T-cell (primary cell): Measurements from ENCODE around the gene B4GALNT4. TPM values are rescaled to one million over a fixed set of nuclear protein-coding genes. Genes with fewer than 3 reads are reported as not detected.
"Not testable (repeated sequence)": the region's sequence is repeated elsewhere in the genome, so short reads cannot be mapped to it uniquely, and the experiment has no call there.

Experiments used
- ATAC-seq, 4 experiments: fragments of 200-7000 bp in 3 of 4; fragments of 150-1000 bp in 1 of 4; cut with Tn5 transposase; replicated peaks in 1 of 4; 1 replicate in 3 of 4; 2 replicates in 1 of 4; pipeline ENCODE4 v1.10.0; 2021; ENCODE audit warnings: moderate library complexity in 3 of 4, mild to moderate bottlenecking in 2 of 4, moderate number of reproducible peaks in 1 of 4
- CTCF ChIA-PET, 2 donors: fragments of 300-600 bp; sonication (Branson Sonifier 250); formaldehyde crosslinking; loops; one replicate each; lab custom pipeline; 2022; ENCODE audit warnings: antibody characterized with exemption in 2 of 2; lab: Charles Lee
- POLR2A ChIA-PET, 2 donors: fragments of 300-600 bp; sonication (Branson Sonifier 250); formaldehyde crosslinking; loops; one replicate each; lab custom pipeline; 2022; ENCODE audit warnings: antibody characterized with exemption in 2 of 2; lab: Charles Lee
- DNase-seq, 35 experiments: peaks; one replicate each; pipeline versions ENCODE4 v3.0.0 to v3.0.0-alpha.2; 2013 to 2023
- H3K27ac ChIP-seq: one replicate; pipeline ENCODE4 v1.5.1; 2013; ENCODE audit warnings: low read length
- H3K27me3 ChIP-seq, 2 experiments: replicated peaks in 1 of 2; 1 replicate in 1 of 2; 2 replicates in 1 of 2; pipeline versions ENCODE4 v1.6.1 to v1.7.0; 2013; ENCODE audit warnings: low read length in 1 of 2, mixed read lengths in 1 of 2; ENCODE audit not compliant: control insufficient read depth in 2 of 2, insufficient read depth in 2 of 2; ENCODE audit errors: extremely low read depth in 1 of 2
- H3K36me3 ChIP-seq, 2 donors: 1 replicate in 1 of 2; 2 replicates in 1 of 2; pipeline versions ENCODE4 v1.6.1 to v1.7.0; 2013; ENCODE audit warnings: low read length in 1 of 2; ENCODE audit not compliant: control insufficient read depth in 2 of 2, insufficient read depth in 1 of 2; ENCODE audit errors: extremely low read depth in 1 of 2
- H3K4me1 ChIP-seq, 2 experiments: 1 replicate in 1 of 2; 2 replicates in 1 of 2; pipeline versions ENCODE4 v1.6.1 to v1.7.0; 2013; ENCODE audit warnings: low read length in 2 of 2, mixed read lengths in 1 of 2; ENCODE audit not compliant: insufficient read depth in 2 of 2, control insufficient read depth in 1 of 2; ENCODE audit errors: extremely low read depth in 1 of 2
- H3K4me3 ChIP-seq, 2 donors: 1 replicate in 1 of 2; 2 replicates in 1 of 2; pipeline versions ENCODE4 v1.5.1 to v1.7.0; 2013; ENCODE audit warnings: mild to moderate bottlenecking in 2 of 2, low read length in 1 of 2, moderate library complexity in 1 of 2; ENCODE audit not compliant: control insufficient read depth in 1 of 2; ENCODE audit errors: extremely low read depth in 1 of 2
- H3K9me3 ChIP-seq: 2 replicates; pipeline ENCODE4 v1.7.0; 2013
- H3K27ac Mint-ChIP-seq, 2 donors: one replicate each; pipeline ENCODE4 v1.8.0; 2020 to 2021; ENCODE audit warnings: mild to moderate bottlenecking in 2 of 2, mixed read lengths in 2 of 2
- H3K27me3 Mint-ChIP-seq, 2 donors: one replicate each; pipeline ENCODE4 v1.8.0; 2021 to 2022; ENCODE audit warnings: mixed read lengths in 2 of 2
- H3K36me3 Mint-ChIP-seq: one replicate; pipeline ENCODE4 v1.8.0; 2021; ENCODE audit warnings: mixed read lengths
- H3K4me1 Mint-ChIP-seq, 3 donors: one replicate each; pipeline ENCODE4 v1.8.0; 2020 to 2022; ENCODE audit warnings: mixed read lengths in 3 of 3, mild to moderate bottlenecking in 1 of 3
- H3K4me3 Mint-ChIP-seq, 3 donors: one replicate each; pipeline ENCODE4 v1.8.0; 2020 to 2022; ENCODE audit warnings: mild to moderate bottlenecking in 3 of 3, mixed read lengths in 3 of 3, moderate library complexity in 3 of 3
- H3K9me3 Mint-ChIP-seq, 3 donors: one replicate each; pipeline ENCODE4 v1.8.0; 2020 to 2022; ENCODE audit warnings: mixed read lengths in 3 of 3
- WGBS: methylation state at CpG from one replicate; pipeline ENCODE4 v1.1.5; 2013; ENCODE audit warnings: missing lambda C conversion rate; ENCODE audit not compliant: insufficient coverage; 5-methylcytosine and 5-hydroxymethylcytosine counted together
- total RNA-seq, 35 experiments: library from RNA in 6 of 35; stranded (reverse) in 6 of 35; fragments of 120-200 nt in 1 of 35; gene quantifications; one replicate each; pipeline versions ENCODE4 v1.2.1 to v1.2.4 and lab custom pipeline; 2013 to 2026

B4GALNT4 gene
- total RNA-seq, 5 donors from 2014 or later (not counting 1 experiment from before 2014, with no cell fraction given), result 1.7 to 5.6 (median 2.8) TPM

GRCh38 chr11:360326-361280 lies 8.7 kb upstream of the B4GALNT4 start:
- Histone ChIP-seq H3K4me1 (peaks cover under 1 to 57% of the 10 kb centered on the region in 2 experiments), H3K27me3 (peaks cover 0 to 20% of the 10 kb centered on the region in 2 experiments), H3K4me3 (no peak overlapping the region), H3K9me3 (no peaks in the 10 kb centered on the region), H3K36me3 (no peaks in the 10 kb centered on the region), H3K27ac (no peak overlapping the region)
- Mint-ChIP-seq H3K27me3 (peaks cover 0 to 4% of the 10 kb centered on the region in 2 donors), H3K9me3 (no peaks in the 10 kb centered on the region), H3K27ac (no peak overlapping the region), H3K4me1 (peaks cover 4 to 12% (median 5%) of the 10 kb centered on the region in 3 donors), H3K4me3 (no peak overlapping the region), H3K36me3 (no peaks in the 10 kb centered on the region)
- ChIA-PET CTCF (interaction anchor here in 1 of 2 donors (1.8 kb wide), 1 partner anchor 110 kb away, joined by 6 read pairs; no protein-coding TSS in a partner anchor), POLR2A (no interaction called here)
- DNase-seq (no peak), ATAC-seq (no peak)
- 86% methylated on average over 20 of the region's 22 CpGs for WGBS

- no peak for DNase-seq
- CTCF ChIA-PET, result interaction anchor here (0.7 to 2.0 kb wide), 6 partner anchors 23 to 160 kb away, joined by 3 to 8 read pairs (median 4); no protein-coding TSS in a partner anchor
- peaks cover 5 to 18% (median 13%) of the 10 kb centered on the region in 3 donors for H3K4me1 Mint-ChIP-seq
These were observed 6.5 kb upstream of the B4GALNT4 start for GRCh38 chr11:362642-363442.

GRCh38 chr11:363443-363805 lies 5.9 kb upstream of the B4GALNT4 start:
- peaks cover 20 to 33% of the 10 kb centered on the region in 2 donors for H3K27me3 Mint-ChIP-seq
- H3K4me3 ChIP-seq, H3K9me3 Mint-ChIP-seq, H3K27ac ChIP-seq, ATAC-seq, H3K36me3 Mint-ChIP-seq, H3K9me3 ChIP-seq, H3K36me3 ChIP-seq, DNase-seq, H3K4me3 Mint-ChIP-seq, H3K27ac Mint-ChIP-seq: not testable (repeated sequence)
- POLR2A ChIA-PET, result interaction anchor here in 1 of 2 donors (0.8 kb wide), 1 partner anchor 139 kb away, joined by 10 read pairs; no protein-coding TSS in a partner anchor
- WGBS, result 84% methylated on average over 22 of the region's 22 CpGs
- CTCF ChIA-PET, result interaction anchor here (0.5 to 2.0 kb wide), 8 partner anchors 38 to 161 kb away, joined by 3 to 9 read pairs (median 4); no protein-coding TSS in a partner anchor
- Histone ChIP-seq H3K4me1 (peaks cover 0 to 53% of the 10 kb centered on the region in 2 experiments), H3K27me3 (peaks cover 0 to 42% of the 10 kb centered on the region in 2 experiments)
- peaks cover 10 to 23% (median 19%) of the 10 kb centered on the region in 3 donors for H3K4me1 Mint-ChIP-seq

More at GRCh38 chr11:362642-363442, 6.5 kb upstream of the B4GALNT4 start:
- Mint-ChIP-seq H3K27ac (no peak overlapping the region), H3K27me3 (peaks cover 15 to 27% of the 10 kb centered on the region in 2 donors), H3K4me3 (no peak overlapping the region), H3K9me3 (no peaks in the 10 kb centered on the region), H3K36me3 (no peaks in the 10 kb centered on the region)
- ATAC-seq, result no peak
- no peaks in the 10 kb centered on the region for H3K36me3 ChIP-seq
- POLR2A ChIA-PET, result interaction anchor here in 1 of 2 donors (0.6 to 1.1 kb wide), 3 partner anchors 78 to 140 kb away, joined by 3 to 10 read pairs (median 3); no protein-coding TSS in a partner anchor
- H3K4me3 ChIP-seq, result no peak overlapping the region
- H3K27ac ChIP-seq, result no peak overlapping the region
- H3K9me3 ChIP-seq, result no peaks in the 10 kb centered on the region
- peaks cover 0 to 36% of the 10 kb centered on the region in 2 experiments for H3K27me3 ChIP-seq
- H3K4me1 ChIP-seq, result peaks cover 0 to 49% of the 10 kb centered on the region in 2 experiments
- 84% methylated on average over 31 of the region's 36 CpGs for WGBS

- Histone ChIP-seq H3K4me1 (peaks cover 0 to 50% of the 10 kb centered on the region in 2 experiments), H3K4me3 (no peak overlapping the region), H3K36me3 (no peaks in the 10 kb centered on the region), H3K27ac (no peak overlapping the region), H3K27me3 (peaks cover 0 to 45% of the 10 kb centered on the region in 2 experiments), H3K9me3 (no peaks in the 10 kb centered on the region)
- no peaks in the 10 kb centered on the region for H3K9me3 Mint-ChIP-seq
- peaks cover 22 to 35% of the 10 kb centered on the region in 2 donors for H3K27me3 Mint-ChIP-seq
- no peaks in the 10 kb centered on the region for H3K36me3 Mint-ChIP-seq
- H3K4me3 Mint-ChIP-seq, result no peak overlapping the region
- peaks cover 11 to 25% (median 22%) of the 10 kb centered on the region in 3 donors for H3K4me1 Mint-ChIP-seq
- ChIA-PET CTCF (interaction anchor here (0.5 to 2.0 kb wide), 11 partner anchors 19 to 1338 kb away, joined by 3 to 9 read pairs (median 5); no protein-coding TSS in a partner anchor), POLR2A (interaction anchor here in 1 of 2 donors (0.8 kb wide), 1 partner anchor 139 kb away, joined by 10 read pairs; no protein-coding TSS in a partner anchor)
- DNase-seq, result peak; percentile 45 to 77 (median 64)
- 52% methylated on average over 11 of the region's 24 CpGs for whole genome bisulfite sequencing
- no peak overlapping the region for H3K27ac Mint-ChIP-seq
- peak; percentile 72 to 77 (median 74) for ATAC-seq
These were observed 5.1 kb upstream of the B4GALNT4 start for GRCh38 chr11:363948-364761.

GRCh38 chr11:364991-365725 lies 4.1 kb upstream of the B4GALNT4 start:
- peaks cover 10 to 23% (median 17%) of the 10 kb centered on the region in 3 donors for H3K4me1 Mint-ChIP-seq

More at GRCh38 chr11:364991-365725, 4.1 kb upstream of the B4GALNT4 start:
- H3K36me3 Mint-ChIP-seq, result no peaks in the 10 kb centered on the region
- H3K4me1 ChIP-seq, result peaks cover 0 to 47% of the 10 kb centered on the region in 2 experiments
- H3K27ac Mint-ChIP-seq, result no peak overlapping the region
- H3K4me3 ChIP-seq, result no peak overlapping the region
- ATAC-seq, result no peak
- no peak for DNase-seq
- no peak overlapping the region for H3K27ac ChIP-seq
- ChIA-PET POLR2A (no interaction called here), CTCF (interaction anchor here (0.6 to 2.0 kb wide), 4 partner anchors 10 to 115 kb away, joined by 3 to 8 read pairs (median 6); no protein-coding TSS in a partner anchor)
- H3K4me3 Mint-ChIP-seq, result no peak overlapping the region
- H3K27me3 ChIP-seq, result peaks cover 0 to 48% of the 10 kb centered on the region in 2 experiments
- no peaks in the 10 kb centered on the region for H3K36me3 ChIP-seq
- peaks cover 22 to 37% of the 10 kb centered on the region in 2 donors for H3K27me3 Mint-ChIP-seq
- H3K9me3 ChIP-seq, result no peaks in the 10 kb centered on the region
- H3K9me3 Mint-ChIP-seq, result no peaks in the 10 kb centered on the region
- WGBS, result 91% methylated on average over 16 of the region's 22 CpGs
